HFF-Myc (cell line): ENCODE measurements around the gene TH.

ENCODE experiments used
- DNase-seq: peaks from one replicate; pipeline ENCODE4 v3.0.0-alpha.2; 2011; ENCODE audit warnings: low read depth; ENCODE audit errors: extremely low read depth
- H3K4me3 ChIP-seq: replicated peaks from 2 replicates; pipeline ENCODE4 v1.5.1; 2011; ENCODE audit warnings: low read depth, mild to moderate bottlenecking, control low read depth, low read length
- CTCF ChIP-seq: IDR thresholded peaks from 2 replicates; pipeline ENCODE4 v1.5.1; 2012; ENCODE audit warnings: mild to moderate bottlenecking, low read depth, low read length, control low read depth; ENCODE audit errors: missing control alignments

The TH gene

GRCh38 chr11:2168286-2169004 is 3.2 kb downstream of the TH start:
- no peak for DNase-seq
- TF ChIP-seq CTCF: no peak
- H3K4me3 ChIP-seq: no peak overlapping the region

GRCh38 chr11:2167141-2168045 is 4.2 kb downstream of the TH start:
- TF ChIP-seq CTCF: no peak
- no peak for DNase-seq
- H3K4me3 ChIP-seq: no peak overlapping the region

GRCh38 chr11:2166091-2166851 is 5.3 kb downstream of the TH start:
- peak; percentile 57 for TF ChIP-seq CTCF
- no peak for DNase-seq
- no peak overlapping the region for H3K4me3 ChIP-seq

- no peak for DNase-seq
- no peak overlapping the region for H3K4me3 ChIP-seq
- TF ChIP-seq CTCF: no peak
These were observed 6.0 kb downstream of the TH start for GRCh38 chr11:2165571-2165970.

GRCh38 chr11:2164861-2165555 is 6.6 kb downstream of the TH start:
- no peak for DNase-seq
- TF ChIP-seq CTCF: no peak
- H3K4me3 ChIP-seq: no peak overlapping the region

GRCh38 chr11:2164081-2164480 is 7.5 kb downstream of the TH start:
- TF ChIP-seq CTCF: no peak
- DNase-seq: no peak
- no peak overlapping the region for H3K4me3 ChIP-seq
